ENCODE measurements around the gene OR2AK2.

OR2AK2 gene

DNA sequence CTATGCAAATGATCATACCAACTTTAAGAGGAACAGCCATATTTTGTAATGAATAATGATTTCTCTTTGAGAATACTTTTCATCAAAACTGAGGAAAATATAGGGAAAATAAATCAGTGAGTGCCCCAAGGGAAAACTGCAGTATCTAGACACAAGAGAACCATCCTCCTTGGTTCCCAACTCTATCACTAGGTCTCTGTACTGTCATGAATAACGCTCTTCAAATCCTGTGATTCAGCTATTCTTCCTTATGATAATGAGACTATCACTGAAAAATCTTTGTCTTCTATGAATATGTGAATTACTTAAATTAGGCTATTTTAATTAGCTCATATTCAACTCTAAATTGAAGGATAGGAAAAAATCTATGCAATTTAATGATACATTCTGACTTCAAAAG is 50.8 kb downstream of the OR2AK2 start:
- H3K9me3 ChIP-seq (ENCODE audit: control insufficient read depth, low read length) = no peaks in the 10 kb centered on the region
- no peaks in the 10 kb centered on the region for H3K36me3 ChIP-seq (ENCODE audit: control insufficient read depth, insufficient read depth, low read length)
- no peaks in the 10 kb centered on the region for H3K4me1 ChIP-seq (ENCODE audit: control insufficient read depth, insufficient read depth, low read length, poor library complexity, severe bottlenecking)
- no peaks in the 10 kb centered on the region for H3K27me3 ChIP-seq (replicated peaks; ENCODE audit: control insufficient read depth, insufficient read depth, low read length, poor library complexity, severe bottlenecking)
- no peak overlapping the region for H3K4me3 ChIP-seq (ENCODE audit: insufficient read depth, low read depth, low read length, poor library complexity, severe bottlenecking)
- DNase-seq = no peak
- H3K27ac ChIP-seq (ENCODE audit: insufficient read depth, low read length, poor library complexity, severe bottlenecking) = no peak overlapping the region

Data from effector memory CD4-positive, alpha-beta T cell (primary cell).